SU-DHL-6 (cell line): ENCODE results near the gene PITPNC1.

Source experiments
- EZH2phosphoT487 ChIP-seq: fragments of 200-600 bp; sonication (generic), shearing (Covaris generic); conservative IDR thresholded peaks from 2 replicates; pipeline ENCODE4 v1.6.1; 2018; ENCODE audit warnings: mild to moderate bottlenecking, antibody characterized with exemption, low read length, moderate library complexity, mixed read lengths
- TF ChIP-seq, protein P1 (sequence below): fragments of 200-600 bp; sonication (generic); IDR thresholded peaks from one replicate; pipeline ENCODE4 v1.5.1; 2017; ENCODE audit warnings: antibody characterized with exemption, mild to moderate bottlenecking, low read length, moderate library complexity; ENCODE audit not compliant: insufficient read depth, poor library complexity, severe bottlenecking

DNA sequence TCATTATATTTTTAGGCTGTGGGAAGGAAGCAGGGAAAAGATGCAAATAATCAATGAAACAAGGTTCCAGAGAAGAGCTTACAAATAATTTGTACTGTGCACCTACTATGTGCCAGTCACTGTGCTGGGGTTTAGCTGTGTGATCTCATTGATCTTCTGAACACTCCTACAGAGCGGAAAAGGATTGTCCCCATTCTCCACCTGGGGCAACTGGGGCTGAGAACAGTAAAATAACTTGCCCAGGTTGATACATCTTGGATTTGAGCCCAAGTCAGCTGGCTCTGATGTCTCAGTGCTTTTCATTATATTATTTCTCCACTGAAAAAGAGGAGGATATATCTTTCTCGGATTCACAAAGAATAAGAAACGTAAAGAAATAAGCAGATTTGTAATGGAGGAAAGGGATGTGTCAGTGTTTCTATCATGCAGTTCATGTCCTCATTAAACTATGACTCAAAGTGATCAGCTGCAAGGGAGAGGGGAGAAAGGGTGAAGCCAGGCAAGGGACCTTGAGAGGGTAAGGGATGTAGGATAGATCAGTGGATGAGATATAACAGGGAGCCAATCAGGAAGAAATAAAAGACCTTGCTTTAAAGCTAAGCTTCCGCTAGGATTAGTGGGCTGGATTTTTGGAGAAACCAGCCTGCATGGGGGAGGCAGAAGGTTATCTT is 197.0 kb downstream of the PITPNC1 start:
- TF ChIP-seq, protein P1, sequence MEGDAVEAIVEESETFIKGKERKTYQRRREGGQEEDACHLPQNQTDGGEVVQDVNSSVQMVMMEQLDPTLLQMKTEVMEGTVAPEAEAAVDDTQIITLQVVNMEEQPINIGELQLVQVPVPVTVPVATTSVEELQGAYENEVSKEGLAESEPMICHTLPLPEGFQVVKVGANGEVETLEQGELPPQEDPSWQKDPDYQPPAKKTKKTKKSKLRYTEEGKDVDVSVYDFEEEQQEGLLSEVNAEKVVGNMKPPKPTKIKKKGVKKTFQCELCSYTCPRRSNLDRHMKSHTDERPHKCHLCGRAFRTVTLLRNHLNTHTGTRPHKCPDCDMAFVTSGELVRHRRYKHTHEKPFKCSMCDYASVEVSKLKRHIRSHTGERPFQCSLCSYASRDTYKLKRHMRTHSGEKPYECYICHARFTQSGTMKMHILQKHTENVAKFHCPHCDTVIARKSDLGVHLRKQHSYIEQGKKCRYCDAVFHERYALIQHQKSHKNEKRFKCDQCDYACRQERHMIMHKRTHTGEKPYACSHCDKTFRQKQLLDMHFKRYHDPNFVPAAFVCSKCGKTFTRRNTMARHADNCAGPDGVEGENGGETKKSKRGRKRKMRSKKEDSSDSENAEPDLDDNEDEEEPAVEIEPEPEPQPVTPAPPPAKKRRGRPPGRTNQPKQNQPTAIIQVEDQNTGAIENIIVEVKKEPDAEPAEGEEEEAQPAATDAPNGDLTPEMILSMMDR, result no peak
- no peak for TF ChIP-seq EZH2phosphoT487
